Vagina (tissue), 2 donors: ENCODE results near the gene DMBX1. TPM values are rescaled to one million over a fixed set of nuclear protein-coding genes. Genes with fewer than 3 reads are reported as not detected.
A peak's percentile ranks its signal among the peaks of the same experiment; 100 is the strongest.

ENCODE experiments used
- DNase-seq, 2 donors: peaks; one replicate each; pipeline ENCODE4 v3.0.0-alpha.2; 2017; ENCODE audit errors: extremely low spot score in 2 of 2
- H3K27ac ChIP-seq: fragments of 200-600 bp; sonication (generic); one replicate; pipeline ENCODE4 v1.5.1; 2019
- H3K27me3 ChIP-seq: fragments of 200-600 bp; sonication (generic); one replicate; pipeline ENCODE4 v1.5.1; 2019
- H3K36me3 ChIP-seq, 2 donors: fragments of 200-600 bp; sonication (generic); one replicate each; pipeline ENCODE4 v1.5.1; 2017 to 2019
- H3K4me1 ChIP-seq: fragments of 200-600 bp; sonication (generic); one replicate; pipeline ENCODE4 v1.5.1; 2019
- H3K4me3 ChIP-seq, 2 donors: fragments of 200-600 bp; sonication (generic); 1 replicate in 1 of 2; 2 replicates in 1 of 2; pipeline ENCODE4 v1.5.1; 2016 to 2019
- H3K9me3 ChIP-seq: fragments of 200-600 bp; sonication (generic); one replicate; pipeline ENCODE4 v1.5.1; 2019
- POLR2A ChIP-seq, 2 donors: fragments of 450-650 bp; IDR thresholded peaks; one replicate each; pipeline ENCODE4 v1.6.1; 2017; ENCODE audit warnings: antibody characterized with exemption in 2 of 2, mild to moderate bottlenecking in 2 of 2, moderate library complexity in 2 of 2
- POLR2AphosphoS5 ChIP-seq, 2 donors: sonication (generic); formaldehyde crosslinking; IDR thresholded peaks; one replicate each; pipeline ENCODE4 v1.9.0; 2017; ENCODE audit warnings: antibody characterized with exemption in 2 of 2, mild to moderate bottlenecking in 2 of 2, low read depth in 1 of 2; ENCODE audit not compliant: insufficient read depth in 1 of 2
- intact Hi-C: fragments of 100-400 bp; cut with DNase I; formaldehyde crosslinking; loops from one replicate; pipeline ENCODE4 v1.15.1; 2023
- total RNA-seq: library from RNA; depleted of rRNA; stranded (reverse); fragments of >200 nt; gene quantifications from one replicate; pipeline ENCODE4 v1.2.3, GENCODE V29; 2016
- TF ChIP-seq, protein P1 (sequence below), 3 experiments: fragments of 450-650 bp in 2 of 3; fragments of 200-600 bp in 1 of 3; sonication (generic) in 1 of 3; IDR thresholded peaks; one replicate each; pipeline ENCODE4 v1.5.1; 2017 to 2019; ENCODE audit warnings: antibody characterized with exemption in 3 of 3, mild to moderate bottlenecking in 2 of 3, moderate library complexity in 2 of 3

Gene DMBX1
- total RNA-seq, 1 donor from 2014 or later = 0.25 TPM

DNA sequence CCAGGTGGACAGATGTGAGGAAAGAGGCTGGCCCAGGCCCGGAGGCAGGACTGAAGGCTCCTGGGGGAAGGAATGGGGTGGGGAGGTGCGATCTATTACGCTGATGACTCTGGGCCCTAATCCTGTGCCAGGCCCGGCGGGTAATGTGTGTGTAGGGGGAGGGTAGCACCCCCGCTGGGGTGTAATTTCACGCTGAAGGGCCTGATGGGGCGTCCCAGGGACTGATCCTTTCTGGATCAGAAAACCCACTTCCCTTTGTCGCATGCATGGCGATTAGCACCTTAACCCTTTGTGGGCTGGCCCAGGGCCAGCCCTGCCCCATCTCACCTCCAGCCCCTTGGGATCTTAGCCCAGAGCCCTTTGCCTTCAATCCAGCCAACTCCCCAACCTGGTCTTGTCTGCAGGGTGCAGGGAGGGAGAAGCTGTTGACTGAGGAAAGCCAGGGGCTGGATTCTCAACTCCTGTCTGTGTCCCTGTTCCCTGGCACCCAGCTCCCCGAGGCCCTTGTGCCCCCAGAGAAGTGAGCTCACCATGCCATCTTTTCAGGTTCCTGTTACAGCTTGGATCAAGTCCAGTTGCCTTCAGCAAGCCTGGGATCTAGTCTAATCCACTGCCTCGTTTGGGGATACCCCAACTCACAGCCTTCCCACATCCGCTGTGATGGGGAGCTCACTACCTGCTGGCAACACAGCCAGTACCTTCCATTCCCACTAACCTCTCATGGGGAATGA, 35.8 kb downstream of the DMBX1 start:
- Histone ChIP-seq H3K27ac (no peak overlapping the region), H3K9me3 (no peaks in the 10 kb centered on the region), H3K27me3 (no peaks in the 10 kb centered on the region), H3K4me3 (no peak overlapping the region), H3K4me1 (peaks cover 22% of the 10 kb centered on the region), H3K36me3 (no peaks in the 10 kb centered on the region)
- TF ChIP-seq POLR2AphosphoS5 (IDR thresholded peaks at IDR 0.05; ENCODE audit: insufficient read depth in 1 of 2, low read depth in 1 of 2) (no peak), POLR2A (IDR thresholded peaks at IDR 0.05) (no peak)
- TF ChIP-seq, protein P1, sequence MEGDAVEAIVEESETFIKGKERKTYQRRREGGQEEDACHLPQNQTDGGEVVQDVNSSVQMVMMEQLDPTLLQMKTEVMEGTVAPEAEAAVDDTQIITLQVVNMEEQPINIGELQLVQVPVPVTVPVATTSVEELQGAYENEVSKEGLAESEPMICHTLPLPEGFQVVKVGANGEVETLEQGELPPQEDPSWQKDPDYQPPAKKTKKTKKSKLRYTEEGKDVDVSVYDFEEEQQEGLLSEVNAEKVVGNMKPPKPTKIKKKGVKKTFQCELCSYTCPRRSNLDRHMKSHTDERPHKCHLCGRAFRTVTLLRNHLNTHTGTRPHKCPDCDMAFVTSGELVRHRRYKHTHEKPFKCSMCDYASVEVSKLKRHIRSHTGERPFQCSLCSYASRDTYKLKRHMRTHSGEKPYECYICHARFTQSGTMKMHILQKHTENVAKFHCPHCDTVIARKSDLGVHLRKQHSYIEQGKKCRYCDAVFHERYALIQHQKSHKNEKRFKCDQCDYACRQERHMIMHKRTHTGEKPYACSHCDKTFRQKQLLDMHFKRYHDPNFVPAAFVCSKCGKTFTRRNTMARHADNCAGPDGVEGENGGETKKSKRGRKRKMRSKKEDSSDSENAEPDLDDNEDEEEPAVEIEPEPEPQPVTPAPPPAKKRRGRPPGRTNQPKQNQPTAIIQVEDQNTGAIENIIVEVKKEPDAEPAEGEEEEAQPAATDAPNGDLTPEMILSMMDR (IDR thresholded peaks at IDR 0.05) = no peak
- no peak for DNase-seq
- intact Hi-C loops = loop anchor here (5.0 kb wide), 2 partner anchors 78 to 118 kb away; no protein-coding TSS in a partner anchor

DNA sequence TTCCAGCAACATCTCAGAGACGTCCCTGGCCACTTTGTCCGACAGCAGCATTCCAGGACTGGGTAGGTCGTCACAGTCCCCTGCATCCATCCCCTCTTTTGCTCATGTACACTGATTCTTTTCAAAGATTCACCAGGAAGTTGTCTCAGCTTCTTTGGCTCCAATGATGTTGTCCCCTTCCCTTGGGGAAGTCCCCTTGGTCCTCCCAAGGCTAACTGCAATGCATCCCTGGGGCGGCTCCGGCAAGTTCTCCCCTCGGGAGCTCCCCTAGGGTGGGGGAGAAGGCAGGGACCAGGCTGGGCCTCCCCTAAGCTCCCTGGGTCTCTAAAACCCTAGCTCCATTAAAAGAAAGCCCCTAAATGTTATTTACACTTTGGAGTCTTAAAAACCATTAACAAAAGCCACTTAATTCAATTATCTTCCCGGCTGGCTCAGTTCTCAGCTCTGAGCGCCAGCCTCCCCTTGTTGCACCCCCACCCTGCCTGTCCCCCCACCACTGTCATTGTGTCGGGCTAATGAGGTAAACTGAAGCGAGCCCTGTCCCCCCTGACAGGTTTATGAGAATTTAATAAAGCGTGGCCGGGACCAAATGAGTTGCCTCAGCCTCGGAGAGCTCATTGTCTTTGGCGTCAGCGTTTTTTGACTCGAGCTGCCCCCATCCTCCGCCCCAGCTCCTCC, 36.5 kb downstream of the DMBX1 start:
- Histone ChIP-seq H3K4me1 (peaks cover 22% of the 10 kb centered on the region), H3K27me3 (no peaks in the 10 kb centered on the region)
- intact Hi-C loops = loop anchor here (5.0 kb wide), 2 partner anchors 79 to 119 kb away; no protein-coding TSS in a partner anchor

DNA sequence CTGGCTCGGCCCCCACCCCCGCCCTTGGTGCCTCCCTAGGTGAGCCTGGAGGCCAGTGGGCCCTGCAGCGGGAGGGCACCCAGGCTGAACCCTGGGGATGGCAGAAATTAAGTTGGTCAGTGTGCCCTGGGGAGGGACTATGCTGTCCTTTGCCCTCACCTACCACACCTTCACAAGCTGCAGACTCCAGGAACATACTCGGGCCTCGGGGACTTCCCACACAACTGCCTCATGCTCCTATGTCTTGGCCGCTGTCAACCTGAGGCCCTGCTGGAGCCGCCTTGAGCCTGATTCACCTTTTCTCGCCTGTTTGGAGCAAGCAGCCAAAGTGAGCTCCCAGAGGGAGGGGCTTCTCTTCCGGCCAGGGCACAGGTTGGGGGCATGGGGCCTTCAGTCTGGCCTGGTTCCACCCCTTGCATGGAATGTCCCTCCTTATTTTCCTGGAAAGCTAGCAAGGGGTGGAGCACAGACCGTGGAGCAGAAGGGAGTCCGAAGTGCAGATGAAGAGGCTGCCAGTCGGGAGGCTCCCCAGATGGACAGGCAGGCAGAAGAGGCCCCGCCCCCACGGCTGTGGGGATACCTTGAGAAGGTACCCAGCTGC, 37.2 kb downstream of the DMBX1 start:
- no peaks in the 10 kb centered on the region for H3K27me3 ChIP-seq
- H3K9me3 ChIP-seq = no peaks in the 10 kb centered on the region
- no peaks in the 10 kb centered on the region for H3K36me3 ChIP-seq
- peaks cover 19% of the 10 kb centered on the region for H3K4me1 ChIP-seq
- TF ChIP-seq POLR2A (IDR thresholded peaks at IDR 0.05) (no peak), POLR2AphosphoS5 (IDR thresholded peaks at IDR 0.05; ENCODE audit: insufficient read depth in 1 of 2, low read depth in 1 of 2) (no peak)
- TF ChIP-seq, protein P1 (IDR thresholded peaks at IDR 0.05) = no peak
- no peak overlapping the region for H3K4me3 ChIP-seq
- no peak overlapping the region for H3K27ac ChIP-seq
- no peak for DNase-seq
- intact Hi-C loops = loop anchor here (5.0 kb wide), 2 partner anchors 79 to 119 kb away; no protein-coding TSS in a partner anchor

More for the DNA sequence above, 36.5 kb downstream of the DMBX1 start:
- no peak overlapping the region for H3K27ac ChIP-seq
- H3K4me3 ChIP-seq = no peak overlapping the region
- TF ChIP-seq POLR2A (IDR thresholded peaks at IDR 0.05) (no peak), POLR2AphosphoS5 (IDR thresholded peaks at IDR 0.05; ENCODE audit: insufficient read depth in 1 of 2, low read depth in 1 of 2) (no peak)
- TF ChIP-seq, protein P1 (IDR thresholded peaks at IDR 0.05) = no peak
- no peak for DNase-seq
- H3K36me3 ChIP-seq = no peaks in the 10 kb centered on the region
- no peaks in the 10 kb centered on the region for H3K9me3 ChIP-seq

DNA sequence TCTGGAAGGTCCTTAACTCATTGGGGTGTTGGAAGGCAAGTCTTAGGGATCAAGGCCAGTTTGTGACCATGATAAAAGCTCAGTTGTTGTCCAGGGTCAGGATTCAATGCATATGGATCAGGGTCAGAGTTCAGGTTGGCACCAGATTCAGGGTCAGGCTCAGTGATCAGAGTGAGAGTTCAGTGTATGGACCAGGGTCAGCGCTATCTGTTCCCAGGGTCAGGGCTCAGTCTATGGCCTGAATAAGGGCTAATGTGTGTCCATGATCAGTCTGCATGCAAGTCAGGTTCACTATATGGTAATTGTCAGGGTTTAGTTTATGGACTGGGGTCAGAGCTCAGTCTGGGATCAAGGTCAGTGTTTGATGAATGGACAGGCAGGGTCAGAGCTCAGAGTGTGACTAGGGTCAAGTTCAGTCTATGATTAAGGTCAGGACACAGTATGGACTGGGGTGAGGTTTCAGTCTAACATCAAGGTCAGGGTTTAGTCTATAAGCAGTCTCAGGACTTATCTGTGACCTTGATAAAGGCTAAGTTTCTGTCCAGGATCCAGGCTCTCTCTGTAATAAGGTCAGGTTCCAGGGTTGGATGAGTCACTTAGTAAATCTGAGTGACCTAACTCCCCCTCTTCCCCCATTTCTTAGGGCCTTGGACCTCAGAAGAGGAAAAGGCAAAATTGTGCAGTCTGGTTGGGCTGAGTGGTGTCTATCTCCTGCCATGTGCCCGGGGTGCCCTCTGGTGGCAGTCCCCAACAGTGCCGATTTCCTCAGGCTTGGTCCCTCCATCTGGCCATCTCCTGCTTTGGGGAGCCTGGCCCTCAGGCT, 38.0 kb downstream of the DMBX1 start:
- no peak for DNase-seq
- TF ChIP-seq, protein P1 (IDR thresholded peaks at IDR 0.05) = peak; percentile 82 to 84 (median 83)
- TF ChIP-seq POLR2A (IDR thresholded peaks at IDR 0.05) = no peak
- no peak overlapping the region for H3K27ac ChIP-seq
- intact Hi-C loops = loop anchor here (5.0 kb wide), 2 partner anchors 80 to 120 kb away; no protein-coding TSS in a partner anchor
- H3K4me1 ChIP-seq = peaks cover 10% of the 10 kb centered on the region
- no peak overlapping the region for H3K4me3 ChIP-seq
- no peaks in the 10 kb centered on the region for H3K36me3 ChIP-seq
- no peaks in the 10 kb centered on the region for H3K9me3 ChIP-seq
- no peaks in the 10 kb centered on the region for H3K27me3 ChIP-seq
